HUDEP-2 (cell line): ENCODE data around the gene OR4B1.

Experiments used
- DNase-seq, 76 experiments: peaks; one replicate each; lab custom pipeline; 2025; ENCODE audit not compliant: unreplicated experiment in 76 of 76; lab: John Stamatoyannopoulos, UW

Gene OR4B1

DNA sequence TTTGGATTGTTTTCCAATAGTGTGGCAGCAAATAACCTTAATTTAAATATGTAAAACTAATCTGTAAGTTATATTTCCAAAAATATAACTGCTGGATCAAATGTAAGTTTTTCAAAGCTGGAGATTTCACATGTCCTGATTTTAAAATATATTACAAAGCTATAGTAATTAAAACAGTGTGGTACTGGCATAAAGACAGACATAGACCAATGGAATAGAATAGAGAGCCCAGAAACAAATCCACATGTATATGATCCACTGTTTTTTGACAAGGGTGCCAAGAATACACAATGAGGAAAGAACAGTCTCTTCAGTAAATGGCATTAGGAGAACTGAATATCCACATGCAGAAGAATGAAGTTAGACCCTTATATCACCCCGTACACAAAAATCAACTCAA is 32.3 kb downstream of the OR4B1 start:
- DNase-seq, result no peak

DNA sequence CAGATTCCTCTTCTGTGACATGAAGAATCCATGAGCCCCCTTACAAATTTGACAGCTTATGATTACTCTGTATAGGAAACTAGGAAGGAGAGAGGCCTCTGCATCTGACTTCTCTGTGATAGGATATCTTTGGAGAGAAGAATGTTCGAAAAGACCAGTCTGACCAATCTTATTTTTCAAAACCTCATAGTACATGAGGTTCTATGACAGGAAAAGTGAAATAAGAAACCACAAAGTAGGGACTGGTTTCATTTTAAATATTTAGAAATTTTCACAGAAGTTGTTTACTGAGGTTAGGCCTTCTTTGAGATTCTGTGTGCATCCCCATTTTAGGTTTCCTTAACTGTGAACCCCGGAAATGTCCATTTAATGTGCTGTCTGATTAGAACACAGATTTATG is 45.0 kb downstream of the OR4B1 start:
- DNase-seq, result no peak

GRCh38 chr11:48263423-48263911 is 46.9 kb downstream of the OR4B1 start, which contains the start of gene OR4X1:
Gene OR4X1 (plus strand): TSS chr11:48263861. CDS start chr11:48263861, 0 bp downstream.
- no peak for DNase-seq
